Measurements from ENCODE around the gene MYO9B.

Gene MYO9B

DNA sequence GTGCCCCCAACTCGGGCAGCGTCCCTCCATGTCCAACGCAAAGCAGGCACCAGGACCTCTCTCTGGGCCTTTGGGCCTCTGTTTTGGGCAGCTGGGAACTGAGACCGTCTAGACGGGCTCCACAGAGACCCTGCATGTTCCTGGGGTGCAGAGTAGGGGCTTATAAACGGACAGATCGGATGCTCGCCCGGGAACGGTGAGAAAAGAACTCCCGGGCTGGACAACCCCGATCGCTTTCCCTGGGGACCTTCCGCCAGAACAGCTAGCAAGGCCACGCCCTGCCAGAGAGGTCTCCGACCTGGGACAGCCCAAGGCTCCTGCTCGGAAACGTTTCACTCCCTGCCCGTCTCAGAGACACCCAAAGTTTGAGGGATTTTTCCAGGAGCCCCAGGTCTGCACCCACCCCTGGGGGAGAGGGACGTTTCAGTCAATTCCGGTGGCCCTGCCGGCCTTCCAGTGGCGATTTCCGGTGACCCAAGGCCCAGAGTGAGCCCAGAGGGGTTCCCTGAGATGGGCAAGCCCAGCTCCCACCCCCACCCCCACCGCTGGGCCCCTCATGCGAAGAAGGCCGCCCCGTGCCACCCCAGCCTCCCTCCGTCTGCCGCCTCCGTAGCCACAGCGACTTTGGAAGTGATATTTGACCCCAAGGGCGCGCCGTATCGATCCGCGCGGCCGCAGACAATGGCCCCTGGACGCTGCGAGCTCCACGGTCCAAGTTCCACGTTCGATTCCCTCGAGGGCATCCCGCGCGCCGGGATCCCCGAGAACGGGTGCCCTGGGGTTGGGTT lies 168.4 kb downstream of the MYO9B start:
- peaks cover 33% of the 10 kb centered on the region for H3K4me1 ChIP-seq (ENCODE audit: insufficient read depth, poor library complexity, severe bottlenecking)
- no peak for DNase-seq (ENCODE audit: low spot score)
- no peaks in the 10 kb centered on the region for H3K27me3 ChIP-seq (ENCODE audit: insufficient read depth, poor library complexity, severe bottlenecking)
- TF ChIP-seq, protein P1, sequence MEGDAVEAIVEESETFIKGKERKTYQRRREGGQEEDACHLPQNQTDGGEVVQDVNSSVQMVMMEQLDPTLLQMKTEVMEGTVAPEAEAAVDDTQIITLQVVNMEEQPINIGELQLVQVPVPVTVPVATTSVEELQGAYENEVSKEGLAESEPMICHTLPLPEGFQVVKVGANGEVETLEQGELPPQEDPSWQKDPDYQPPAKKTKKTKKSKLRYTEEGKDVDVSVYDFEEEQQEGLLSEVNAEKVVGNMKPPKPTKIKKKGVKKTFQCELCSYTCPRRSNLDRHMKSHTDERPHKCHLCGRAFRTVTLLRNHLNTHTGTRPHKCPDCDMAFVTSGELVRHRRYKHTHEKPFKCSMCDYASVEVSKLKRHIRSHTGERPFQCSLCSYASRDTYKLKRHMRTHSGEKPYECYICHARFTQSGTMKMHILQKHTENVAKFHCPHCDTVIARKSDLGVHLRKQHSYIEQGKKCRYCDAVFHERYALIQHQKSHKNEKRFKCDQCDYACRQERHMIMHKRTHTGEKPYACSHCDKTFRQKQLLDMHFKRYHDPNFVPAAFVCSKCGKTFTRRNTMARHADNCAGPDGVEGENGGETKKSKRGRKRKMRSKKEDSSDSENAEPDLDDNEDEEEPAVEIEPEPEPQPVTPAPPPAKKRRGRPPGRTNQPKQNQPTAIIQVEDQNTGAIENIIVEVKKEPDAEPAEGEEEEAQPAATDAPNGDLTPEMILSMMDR (IDR thresholded peaks at IDR 0.05; ENCODE audit: poor library complexity, severe bottlenecking): no peak
- no peaks in the 10 kb centered on the region for H3K9me3 ChIP-seq (ENCODE audit: severe bottlenecking)
- ATAC-seq (ENCODE audit: low read depth): peak; percentile 47
- peak overlapping the region; percentile 77 for H3K4me3 ChIP-seq (ENCODE audit: severe bottlenecking)
- H3K36me3 ChIP-seq (ENCODE audit: low read depth): peaks cover 23% of the 10 kb centered on the region
- H3K27ac ChIP-seq (ENCODE audit: poor library complexity, severe bottlenecking): peak overlapping the region; percentile 84

DNA sequence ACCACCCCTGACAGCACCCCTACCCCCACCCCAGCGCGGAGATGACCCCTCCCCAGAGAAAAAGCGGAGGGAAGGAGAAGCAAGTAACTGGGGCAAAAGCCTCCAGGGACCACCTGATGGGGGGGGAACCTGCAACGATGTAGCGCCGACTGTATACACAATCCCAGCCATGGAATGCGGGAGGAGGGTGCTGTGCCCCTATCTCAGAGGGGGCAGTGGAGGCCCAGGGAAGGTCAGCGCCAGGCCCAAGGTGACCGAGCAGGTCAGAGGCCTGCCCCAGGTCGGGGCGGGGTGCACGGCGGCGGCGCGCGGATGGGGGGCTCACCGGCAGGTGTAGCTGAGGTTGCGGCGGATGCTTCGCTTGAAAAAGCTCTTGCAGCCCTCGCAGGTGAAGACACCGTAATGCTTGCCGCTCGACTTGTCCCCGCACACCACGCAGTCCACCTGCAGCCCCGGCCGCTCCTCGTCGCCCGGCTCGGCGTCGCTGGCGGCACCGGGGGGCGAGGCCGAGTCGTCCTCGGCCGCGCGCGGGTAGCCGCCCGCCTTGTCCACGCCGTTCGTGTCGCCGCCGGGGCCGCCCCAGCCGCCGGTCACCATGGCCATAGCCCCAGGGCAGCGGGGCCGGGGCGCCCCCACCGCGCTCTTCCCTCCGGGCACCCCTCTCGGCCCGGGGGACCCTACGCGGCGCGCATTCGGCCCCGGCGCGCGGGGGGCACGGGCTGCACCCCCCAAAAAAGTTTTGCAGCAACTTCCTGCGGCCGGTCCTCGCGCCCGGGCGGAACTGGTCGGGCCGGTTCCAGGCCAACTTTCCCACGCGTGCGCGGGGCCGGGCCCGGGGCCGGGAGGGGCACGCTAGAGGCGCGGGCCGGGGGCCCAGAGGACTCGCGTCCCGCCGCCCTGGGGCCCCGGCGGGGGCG lies 169.3 kb downstream of the MYO9B start:
- Histone ChIP-seq H3K27ac (ENCODE audit: poor library complexity, severe bottlenecking) (peak overlapping the region; percentile 84), H3K27me3 (ENCODE audit: insufficient read depth, poor library complexity, severe bottlenecking) (no peaks in the 10 kb centered on the region), H3K9me3 (ENCODE audit: severe bottlenecking) (no peaks in the 10 kb centered on the region), H3K4me3 (ENCODE audit: severe bottlenecking) (peak overlapping the region; percentile 77), H3K4me1 (ENCODE audit: insufficient read depth, poor library complexity, severe bottlenecking) (peaks cover 41% of the 10 kb centered on the region), H3K36me3 (ENCODE audit: low read depth) (peaks cover 18% of the 10 kb centered on the region)
- no peak for DNase-seq (ENCODE audit: low spot score)
- TF ChIP-seq, protein P1 (IDR thresholded peaks at IDR 0.05; ENCODE audit: poor library complexity, severe bottlenecking): no peak
- no peak for ATAC-seq (ENCODE audit: low read depth)

DNA sequence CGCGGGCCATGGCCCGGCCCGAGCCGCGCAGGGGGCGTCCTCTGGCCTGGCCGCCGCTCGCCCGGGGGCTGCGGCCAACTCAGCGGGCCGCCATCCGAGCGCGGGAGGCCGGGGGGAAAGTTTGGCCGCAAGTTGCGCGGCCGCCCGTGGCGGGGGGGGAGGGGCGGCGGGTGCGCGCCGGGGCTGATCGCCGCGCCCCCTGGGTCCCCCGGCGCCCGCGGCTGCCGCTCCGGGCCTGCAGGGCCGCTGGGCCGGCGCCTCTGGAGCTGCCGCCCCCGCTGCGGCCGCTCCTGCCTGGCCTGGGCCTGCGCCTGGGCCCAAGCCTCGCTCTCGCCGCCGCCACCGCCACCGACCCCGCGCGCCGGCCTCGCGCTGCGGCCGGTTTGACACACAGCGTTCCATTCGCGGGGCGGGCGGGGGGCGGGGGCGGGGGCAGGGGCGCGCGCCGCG lies 170.0 kb downstream of the MYO9B start, which contains the start of gene NR2F6:
Gene NR2F6 (minus strand): TSS at position 385 of the 450 bp plus-strand sequence. CDS start 699 bp downstream, outside the sequence.
- Histone ChIP-seq H3K27me3 (ENCODE audit: insufficient read depth, poor library complexity, severe bottlenecking) (no peaks in the 10 kb centered on the region), H3K27ac (ENCODE audit: poor library complexity, severe bottlenecking) (peak within 1 kb of the TSS; percentile 84), H3K4me1 (ENCODE audit: insufficient read depth, poor library complexity, severe bottlenecking) (peaks cover 42% of the 10 kb centered on the region), H3K9me3 (ENCODE audit: severe bottlenecking) (no peaks in the 10 kb centered on the region), H3K4me3 (ENCODE audit: severe bottlenecking) (peak within 1 kb of the TSS; percentile 77), H3K36me3 (ENCODE audit: low read depth) (peaks cover 11% of the 10 kb centered on the region)
- DNase-seq (ENCODE audit: low spot score): no peak
- TF ChIP-seq, protein P1 (IDR thresholded peaks at IDR 0.05; ENCODE audit: poor library complexity, severe bottlenecking): no peak
- ATAC-seq (ENCODE audit: low read depth): no peak

DNA sequence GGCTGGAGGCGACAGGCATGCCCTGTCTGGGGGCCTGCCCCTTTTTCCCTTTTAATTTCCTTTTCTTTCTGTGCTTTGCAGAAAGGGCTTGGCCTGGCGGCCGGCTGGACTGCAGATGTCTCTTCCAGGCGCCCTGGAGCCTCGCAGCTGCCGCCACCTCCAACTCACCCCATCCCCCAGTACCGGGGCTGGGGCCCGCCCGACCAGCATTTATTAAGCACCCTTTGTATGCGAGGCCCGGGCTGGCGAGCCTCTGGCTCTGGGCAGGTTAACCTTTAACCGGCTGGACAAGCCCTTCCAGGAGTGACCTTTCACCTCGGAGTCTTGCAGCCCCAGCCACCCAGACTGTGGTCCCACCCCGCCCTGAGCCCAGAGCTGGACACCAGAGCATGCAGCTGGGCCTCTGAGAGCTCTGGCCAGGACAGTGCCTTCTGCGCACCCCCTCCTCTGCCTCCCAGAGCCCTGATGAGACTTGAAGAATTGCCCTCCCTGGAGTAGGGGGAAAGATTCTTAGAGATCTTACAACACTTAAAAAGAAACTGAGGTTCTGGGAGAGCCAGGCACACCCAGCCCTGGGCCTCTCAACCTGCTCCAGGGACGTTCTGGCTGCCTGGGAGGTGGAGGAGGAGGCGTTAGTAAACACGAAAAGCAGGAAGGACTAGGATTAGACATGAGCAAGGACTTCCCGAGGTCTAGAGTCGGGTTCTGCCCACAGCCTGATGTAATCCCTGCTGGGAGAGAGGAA lies 171.3 kb downstream of the MYO9B start:
- TF ChIP-seq, protein P1 (IDR thresholded peaks at IDR 0.05; ENCODE audit: poor library complexity, severe bottlenecking): no peak
- Histone ChIP-seq H3K4me1 (ENCODE audit: insufficient read depth, poor library complexity, severe bottlenecking) (peaks cover 39% of the 10 kb centered on the region), H3K27ac (ENCODE audit: poor library complexity, severe bottlenecking) (peak overlapping the region; percentile 84), H3K4me3 (ENCODE audit: severe bottlenecking) (peak overlapping the region; percentile 29), H3K36me3 (ENCODE audit: low read depth) (no peaks in the 10 kb centered on the region; the same call in 1 of the 2 replicates), H3K27me3 (ENCODE audit: insufficient read depth, poor library complexity, severe bottlenecking) (no peaks in the 10 kb centered on the region), H3K9me3 (ENCODE audit: severe bottlenecking) (no peaks in the 10 kb centered on the region)
- DNase-seq (ENCODE audit: low spot score): no peak
- ATAC-seq (ENCODE audit: low read depth): peak; percentile 2; the same call in 1 of the 3 replicates

Data from RWPE2 (cell line).